ENCODE data around the gene GALNT14. TPM values are rescaled to one million over a fixed set of nuclear protein-coding genes. Genes with fewer than 3 reads are reported as not detected.

Gene GALNT14
- polyA plus RNA-seq, 1 experiment: 0.07 TPM

GRCh38 chr2:31170071-31170698 is 31.9 kb upstream of the GALNT14 start:
- no peaks in the 10 kb centered on the region for H3K9me3 ChIP-seq (ENCODE audit: control insufficient read depth, insufficient read depth, low read length)
- POLR2A ChIA-PET: no interaction called here
- H3K4me3 ChIP-seq (ENCODE audit: low read depth, low read length): no peak overlapping the region
- no peak overlapping the region for H3K27ac ChIP-seq (ENCODE audit: low read depth, low read length)
- CTCF ChIA-PET: interaction anchor here (0.5 to 4.5 kb wide), 35 partner anchors 10 to 1065 kb away, joined by 3 to 73 read pairs (median 4); partner anchors contain the start of gene EHD3
- peak; percentile 15 for DNase-seq (ENCODE audit: low read depth, low spot score)
- H3K27me3 ChIP-seq (ENCODE audit: control insufficient read depth, insufficient read depth, low read length): no peaks in the 10 kb centered on the region
- TF ChIP-seq, protein P1, sequence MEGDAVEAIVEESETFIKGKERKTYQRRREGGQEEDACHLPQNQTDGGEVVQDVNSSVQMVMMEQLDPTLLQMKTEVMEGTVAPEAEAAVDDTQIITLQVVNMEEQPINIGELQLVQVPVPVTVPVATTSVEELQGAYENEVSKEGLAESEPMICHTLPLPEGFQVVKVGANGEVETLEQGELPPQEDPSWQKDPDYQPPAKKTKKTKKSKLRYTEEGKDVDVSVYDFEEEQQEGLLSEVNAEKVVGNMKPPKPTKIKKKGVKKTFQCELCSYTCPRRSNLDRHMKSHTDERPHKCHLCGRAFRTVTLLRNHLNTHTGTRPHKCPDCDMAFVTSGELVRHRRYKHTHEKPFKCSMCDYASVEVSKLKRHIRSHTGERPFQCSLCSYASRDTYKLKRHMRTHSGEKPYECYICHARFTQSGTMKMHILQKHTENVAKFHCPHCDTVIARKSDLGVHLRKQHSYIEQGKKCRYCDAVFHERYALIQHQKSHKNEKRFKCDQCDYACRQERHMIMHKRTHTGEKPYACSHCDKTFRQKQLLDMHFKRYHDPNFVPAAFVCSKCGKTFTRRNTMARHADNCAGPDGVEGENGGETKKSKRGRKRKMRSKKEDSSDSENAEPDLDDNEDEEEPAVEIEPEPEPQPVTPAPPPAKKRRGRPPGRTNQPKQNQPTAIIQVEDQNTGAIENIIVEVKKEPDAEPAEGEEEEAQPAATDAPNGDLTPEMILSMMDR (IDR thresholded peaks at IDR 0.05; ENCODE audit: low read depth, low read length): peak; percentile 93

DNA sequence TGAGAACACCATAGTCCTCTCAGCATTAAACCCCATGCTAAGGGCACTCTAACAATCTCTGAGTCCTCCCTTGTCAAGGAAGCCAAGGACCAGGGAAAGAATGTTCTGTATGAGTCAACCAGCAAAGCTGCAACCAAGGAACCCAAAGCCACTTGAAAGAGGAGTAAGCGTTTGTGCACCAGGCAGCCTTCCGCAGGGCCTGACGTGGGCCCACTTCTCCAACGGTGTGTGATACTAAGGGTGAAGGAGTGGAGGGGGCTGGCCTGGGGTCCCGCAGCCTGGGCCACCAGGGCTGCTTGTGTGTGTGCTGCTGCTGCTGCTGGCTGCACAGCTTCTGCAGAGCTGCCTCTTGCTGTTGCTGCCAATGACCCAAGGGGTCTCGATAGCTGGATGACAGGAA is 30.1 kb upstream of the GALNT14 start:
- DNase-seq (ENCODE audit: low read depth, low spot score): no peak
- Histone ChIP-seq H3K27ac (ENCODE audit: low read depth, low read length) (no peak overlapping the region), H3K9me3 (ENCODE audit: control insufficient read depth, insufficient read depth, low read length) (no peaks in the 10 kb centered on the region), H3K4me3 (ENCODE audit: low read depth, low read length) (no peak overlapping the region), H3K27me3 (ENCODE audit: control insufficient read depth, insufficient read depth, low read length) (peaks cover 3% of the 10 kb centered on the region)
- TF ChIP-seq, protein P1 (IDR thresholded peaks at IDR 0.05; ENCODE audit: low read depth, low read length): no peak
- ChIA-PET POLR2A (no interaction called here), CTCF (interaction anchor here (1.0 to 4.5 kb wide), 5 partner anchors 11 to 454 kb away, joined by 3 to 73 read pairs (median 5); partner anchors contain the start of gene EHD3)

DNA sequence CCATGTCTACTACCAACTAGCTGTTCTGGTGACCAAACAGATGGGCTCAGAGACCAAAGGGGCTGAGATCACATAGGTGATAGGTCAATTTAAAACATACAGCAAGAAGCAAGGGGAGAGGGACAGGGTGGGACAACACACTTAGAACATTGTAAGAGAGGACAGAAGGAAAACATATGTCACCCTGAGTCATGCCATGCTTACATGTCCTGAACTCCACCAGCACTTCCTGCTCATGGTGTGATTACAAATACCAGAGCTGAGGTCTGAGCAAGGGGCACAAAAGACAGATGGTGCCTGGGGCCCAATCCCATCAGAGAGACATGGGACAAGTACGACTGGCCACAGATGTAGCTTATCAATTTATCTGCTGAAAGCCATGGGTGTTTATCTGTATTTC is 28.7 kb upstream of the GALNT14 start:
- no peak overlapping the region for H3K27ac ChIP-seq (ENCODE audit: low read depth, low read length)
- no peaks in the 10 kb centered on the region for H3K9me3 ChIP-seq (ENCODE audit: control insufficient read depth, insufficient read depth, low read length)
- no peak overlapping the region for H3K4me3 ChIP-seq (ENCODE audit: low read depth, low read length)
- ChIA-PET CTCF (interaction anchor here (1.8 kb wide), 1 partner anchor 166 kb away, joined by 8 read pairs; no protein-coding TSS in a partner anchor), POLR2A (no interaction called here)
- TF ChIP-seq, protein P1 (IDR thresholded peaks at IDR 0.05; ENCODE audit: low read depth, low read length): no peak
- no peak for DNase-seq (ENCODE audit: low read depth, low spot score)
- peaks cover 3% of the 10 kb centered on the region for H3K27me3 ChIP-seq (ENCODE audit: control insufficient read depth, insufficient read depth, low read length)

DNA sequence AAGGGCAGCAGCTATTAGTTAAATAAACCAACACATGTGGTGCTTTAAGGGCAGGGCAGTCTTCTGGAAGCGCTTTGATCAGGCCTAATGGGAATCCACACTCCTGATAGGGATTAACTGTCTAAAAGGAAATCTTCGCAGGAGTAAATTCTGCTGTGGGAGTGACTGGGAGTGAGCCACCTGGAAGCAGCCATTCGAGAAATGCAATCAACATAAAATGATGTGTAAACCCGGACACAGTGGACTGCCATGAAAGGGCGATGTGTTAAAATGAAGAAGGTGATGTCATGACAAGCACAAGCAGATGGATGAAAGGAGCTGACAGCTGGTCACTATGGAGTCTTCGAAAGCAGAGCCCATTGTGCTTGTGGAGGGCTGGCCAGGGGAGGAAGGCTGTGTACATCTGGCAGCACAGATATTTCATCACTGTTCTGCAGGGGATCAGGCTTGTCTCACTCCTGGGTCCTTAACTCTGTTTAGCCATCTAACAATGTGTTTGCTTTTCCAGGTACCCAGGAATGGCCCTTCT is 24.8 kb upstream of the GALNT14 start:
- no peaks in the 10 kb centered on the region for H3K9me3 ChIP-seq (ENCODE audit: control insufficient read depth, insufficient read depth, low read length)
- peaks cover 5% of the 10 kb centered on the region for H3K27me3 ChIP-seq (ENCODE audit: control insufficient read depth, insufficient read depth, low read length)
- ChIA-PET CTCF (interaction anchor here (1.5 kb wide), 1 partner anchor 170 kb away, joined by 3 read pairs; no protein-coding TSS in a partner anchor), POLR2A (no interaction called here)
- DNase-seq (ENCODE audit: low read depth, low spot score): no peak
- TF ChIP-seq, protein P1 (IDR thresholded peaks at IDR 0.05; ENCODE audit: low read depth, low read length): no peak
- no peak overlapping the region for H3K4me3 ChIP-seq (ENCODE audit: low read depth, low read length)
- no peak overlapping the region for H3K27ac ChIP-seq (ENCODE audit: low read depth, low read length)

GRCh38 chr2:31161637-31162036 is 23.4 kb upstream of the GALNT14 start:
- CTCF ChIA-PET: interaction anchor here (1.5 kb wide), 1 partner anchor 172 kb away, joined by 3 read pairs; no protein-coding TSS in a partner anchor
- DNase-seq (ENCODE audit: low read depth, low spot score): no peak
- TF ChIP-seq, protein P1 (IDR thresholded peaks at IDR 0.05; ENCODE audit: low read depth, low read length): no peak
- Histone ChIP-seq H3K27ac (ENCODE audit: low read depth, low read length) (no peak overlapping the region), H3K9me3 (ENCODE audit: control insufficient read depth, insufficient read depth, low read length) (no peaks in the 10 kb centered on the region), H3K27me3 (ENCODE audit: control insufficient read depth, insufficient read depth, low read length) (peaks cover 9% of the 10 kb centered on the region), H3K4me3 (ENCODE audit: low read depth, low read length) (no peak overlapping the region)
- POLR2A ChIA-PET: interaction anchor here (1.2 kb wide), 1 partner anchor 369 kb away, joined by 3 read pairs; no protein-coding TSS in a partner anchor
